B cell (primary cell): ENCODE data around the gene LTC4S. TPM values are rescaled to one million over a fixed set of nuclear protein-coding genes. Genes with fewer than 3 reads are reported as not detected.

Experiments
- ATAC-seq: fragments of 200-7000 bp; cut with Tn5 transposase; one replicate; pipeline ENCODE4 v1.10.0; 2021; ENCODE audit warnings: low read depth, mild to moderate bottlenecking, moderate number of reproducible peaks, moderate library complexity
- CTCF ChIA-PET: fragments of 350-600 bp; sonication (Branson Sonifier 250); formaldehyde crosslinking; loops from one replicate; lab custom pipeline; 2021; ENCODE audit warnings: antibody characterized with exemption, inconsistent platforms; lab: Charles Lee
- POLR2A ChIA-PET: fragments of 350-600 bp; sonication (Branson Sonifier 250); formaldehyde crosslinking; loops from one replicate; lab custom pipeline; 2021; ENCODE audit warnings: antibody characterized with exemption; lab: Charles Lee
- DNase-seq: peaks from one replicate; pipeline ENCODE4 v3.0.0; 2013
- H2AFZ ChIP-seq: 2 replicates; pipeline ENCODE4 v1.6.1; 2012; ENCODE audit warnings: mild to moderate bottlenecking, low read depth, low read length; ENCODE audit not compliant: insufficient read depth, poor library complexity, severe bottlenecking
- H3K27ac ChIP-seq, 2 donors: 1 replicate in 1 of 2; 2 replicates in 1 of 2; pipeline ENCODE4 v1.5.1; 2012 to 2013; ENCODE audit warnings: low read length in 2 of 2, mild to moderate bottlenecking in 2 of 2, moderate library complexity in 1 of 2
- H3K27me3 ChIP-seq, 4 experiments: fragments of 200-600 bp in 1 of 4; sonication (generic) in 1 of 4; replicated peaks in 1 of 4; 1 replicate in 2 of 4; 2 replicates in 2 of 4; pipeline versions ENCODE4 v1.6.1 to v1.7.0; 2013 to 2016; ENCODE audit warnings: low read length in 3 of 4, mild to moderate bottlenecking in 2 of 4, mixed read lengths in 1 of 4, moderate library complexity in 1 of 4; ENCODE audit not compliant: insufficient read depth in 4 of 4, control insufficient read depth in 3 of 4; ENCODE audit errors: control extremely low read depth in 1 of 4
- H3K36me3 ChIP-seq, 2 experiments: replicated peaks in 1 of 2; 1 replicate in 1 of 2; 2 replicates in 1 of 2; pipeline versions ENCODE4 v1.6.1 to v1.7.1; 2013; ENCODE audit warnings: low read length in 1 of 2; ENCODE audit not compliant: insufficient read depth in 2 of 2, control insufficient read depth in 1 of 2; ENCODE audit errors: control extremely low read depth in 1 of 2, extremely low read depth in 1 of 2
- H3K4me1 ChIP-seq, 2 donors: fragments of 200-600 bp in 1 of 2; sonication (generic) in 1 of 2; 1 replicate in 1 of 2; 2 replicates in 1 of 2; pipeline versions ENCODE4 v1.5.1 to v1.6.1; 2013 to 2017; ENCODE audit warnings: low read length in 2 of 2; ENCODE audit not compliant: control insufficient read depth in 2 of 2, insufficient read depth in 2 of 2
- H3K4me2 ChIP-seq: replicated peaks from 2 replicates; pipeline ENCODE3; 2012; ENCODE audit warnings: mild to moderate bottlenecking, low read depth, low read length; ENCODE audit not compliant: poor library complexity, severe bottlenecking
- H3K4me3 ChIP-seq, 5 experiments: fragments of 200-600 bp in 1 of 5; sonication (generic) in 1 of 5; 1 replicate in 3 of 5; 2 replicates in 2 of 5; pipeline versions ENCODE4 v1.5.1 to v1.7.0; 2011 to 2016; ENCODE audit warnings: low read length in 4 of 5, mild to moderate bottlenecking in 4 of 5, low read depth in 2 of 5, control low read depth in 1 of 5, moderate library complexity in 1 of 5; ENCODE audit not compliant: insufficient read depth in 1 of 5; ENCODE audit errors: control extremely low read depth in 1 of 5, extremely low read depth in 1 of 5
- H3K79me2 ChIP-seq: fragments of 200-600 bp; sonication (generic); one replicate; pipeline ENCODE4 v1.6.0; 2016; ENCODE audit warnings: low read length; ENCODE audit not compliant: control insufficient read depth, insufficient read depth
- H3K9ac ChIP-seq: fragments of 200-600 bp; sonication (generic); 2 replicates; pipeline ENCODE4 v1.6.1; 2017; ENCODE audit warnings: mild to moderate bottlenecking, low read length, moderate library complexity
- H3K9me3 ChIP-seq, 3 donors: one replicate each; pipeline versions ENCODE4 v1.6.1 to v1.7.1; 2013; ENCODE audit warnings: low read length in 2 of 3; ENCODE audit not compliant: control insufficient read depth in 2 of 3, insufficient read depth in 1 of 3; ENCODE audit errors: control extremely low read depth in 1 of 3
- H4K20me1 ChIP-seq: 2 replicates; pipeline ENCODE4 v1.6.0; 2012; ENCODE audit warnings: mild to moderate bottlenecking, low read length; ENCODE audit not compliant: insufficient read depth, control insufficient read depth, poor library complexity, severe bottlenecking
- H3K27ac Mint-ChIP-seq: one replicate; pipeline ENCODE4 v1.8.0; 2021; ENCODE audit warnings: mixed read lengths
- H3K27me3 Mint-ChIP-seq: one replicate; pipeline ENCODE4 v1.8.0; 2021; ENCODE audit warnings: mixed read lengths
- H3K4me1 Mint-ChIP-seq: one replicate; pipeline ENCODE4 v1.8.0; 2021; ENCODE audit warnings: mixed read lengths
- H3K4me3 Mint-ChIP-seq: one replicate; pipeline ENCODE4 v1.8.0; 2021; ENCODE audit warnings: mixed read lengths
- H3K9me3 Mint-ChIP-seq: one replicate; pipeline ENCODE4 v1.8.0; 2022; ENCODE audit warnings: mixed read lengths; ENCODE audit not compliant: insufficient read depth
- EZH2 ChIP-seq: IDR thresholded peaks from 2 replicates; pipeline ENCODE4 v1.6.1; 2012; ENCODE audit warnings: borderline replicate concordance, low read depth, mild to moderate bottlenecking, moderate library complexity, low read length; ENCODE audit not compliant: insufficient read depth, poor library complexity, severe bottlenecking
- WGBS: methylation state at CpG from one replicate; pipeline ENCODE4 v1.1.5; 2013; ENCODE audit warnings: missing lambda C conversion rate; ENCODE audit not compliant: insufficient coverage; 5-methylcytosine and 5-hydroxymethylcytosine counted together
- intact Hi-C: fragments of 100-400 bp; cut with micrococcal nuclease; formaldehyde crosslinking; loops from one replicate; pipeline ENCODE4 v1.10.0; 2022
- polyA plus RNA-seq: library from polyadenylated mRNA; depleted of rRNA; stranded (reverse); fragments of >200 nt; gene quantifications from 2 replicates; pipeline ENCODE4 v1.2.3, GENCODE V29; 2012
- total RNA-seq, 2 donors: library from RNA; stranded (reverse); fragments of 120-200 nt in 1 of 2; gene quantifications; 1 replicate in 1 of 2; 2 replicates in 1 of 2; pipeline versions ENCODE4 v1.2.3 to v1.2.4, GENCODE V29; 2013 to 2022
- TF ChIP-seq, protein P1 (sequence below): fragments of 200-600 bp; IDR thresholded peaks from one replicate; pipeline ENCODE4 v1.8.0; 2022; ENCODE audit warnings: antibody characterized with exemption, mild to moderate bottlenecking

The LTC4S gene
- total and polyA plus RNA-seq, 2 donors (not counting 1 experiment from before 2014, with no cell fraction given), result 0.40 to 3.8 TPM

DNA sequence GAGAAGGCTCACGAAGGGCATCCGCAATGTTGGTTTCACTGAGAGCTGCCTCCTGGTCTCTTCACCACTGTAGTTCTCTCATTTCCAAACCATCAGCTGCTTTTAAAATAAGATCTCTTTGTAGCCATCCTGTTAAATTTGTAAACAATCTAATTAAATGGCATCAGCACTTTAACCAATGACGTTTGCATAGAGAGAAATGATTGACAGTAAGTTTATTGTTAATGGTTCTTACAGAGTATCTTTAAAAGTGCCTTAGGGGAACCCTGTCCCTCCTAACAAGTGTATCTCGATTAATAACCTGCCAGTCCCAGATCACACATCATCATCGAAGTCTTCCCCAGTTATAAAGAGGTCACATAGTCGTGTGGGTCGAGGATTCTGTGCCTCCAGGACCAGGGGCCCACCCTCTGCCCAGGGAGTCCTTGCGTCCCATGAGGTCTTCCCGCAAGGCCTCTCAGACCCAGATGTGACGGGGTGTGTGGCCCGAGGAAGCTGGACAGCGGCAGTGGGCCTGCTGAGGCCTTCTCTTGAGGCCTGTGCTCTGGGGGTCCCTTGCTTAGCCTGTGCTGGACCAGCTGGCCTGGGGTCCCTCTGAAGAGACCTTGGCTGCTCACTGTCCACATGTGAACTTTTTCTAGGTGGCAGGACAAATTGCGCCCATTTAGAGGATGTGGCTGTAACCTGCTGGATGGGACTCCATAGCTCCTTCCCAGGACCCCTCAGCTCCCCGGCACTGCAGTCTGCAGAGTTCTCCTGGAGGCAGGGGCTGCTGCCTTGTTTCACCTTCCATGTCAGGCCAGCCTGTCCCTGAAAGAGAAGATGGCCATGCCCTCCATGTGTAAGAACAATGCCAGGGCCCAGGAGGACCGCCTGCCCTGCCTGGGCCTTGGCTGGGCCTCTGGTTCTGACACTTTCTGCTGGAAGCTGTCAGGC lies 43.6 kb downstream of the LTC4S start:
- Histone ChIP-seq H3K27me3 (no peaks in the 10 kb centered on the region), H3K4me2 (no peak overlapping the region), H2AFZ (no peak overlapping the region), H3K4me1 (peaks cover 3 to 8% of the 10 kb centered on the region in 2 donors), H3K9me3 (no peaks in the 10 kb centered on the region), H4K20me1 (peaks cover 30% of the 10 kb centered on the region), H3K36me3 (peaks cover 2 to 61% of the 10 kb centered on the region in 2 experiments), H3K79me2 (no peaks in the 10 kb centered on the region), H3K27ac (peak overlapping the region in 1 of 2 donors; percentile 66), H3K9ac (no peak overlapping the region), H3K4me3 (no peak overlapping the region)
- Mint-ChIP-seq H3K27me3 (no peaks in the 10 kb centered on the region), H3K4me3 (no peak overlapping the region), H3K4me1 (peaks cover 7% of the 10 kb centered on the region), H3K9me3 (no peaks in the 10 kb centered on the region), H3K27ac (peak overlapping the region; percentile 77)
- CTCF ChIA-PET, result interaction anchor here (0.8 to 2.4 kb wide), 7 partner anchors 15 to 138 kb away, joined by 3 to 12 read pairs (median 5); no protein-coding TSS in a partner anchor
- ATAC-seq (no peak), DNase-seq (no peak)
- POLR2A ChIA-PET, result interaction anchor here (0.7 to 1.2 kb wide), 3 partner anchors 11 to 138 kb away, joined by 3 to 4 read pairs (median 3); no protein-coding TSS in a partner anchor
- TF ChIP-seq, protein P1, sequence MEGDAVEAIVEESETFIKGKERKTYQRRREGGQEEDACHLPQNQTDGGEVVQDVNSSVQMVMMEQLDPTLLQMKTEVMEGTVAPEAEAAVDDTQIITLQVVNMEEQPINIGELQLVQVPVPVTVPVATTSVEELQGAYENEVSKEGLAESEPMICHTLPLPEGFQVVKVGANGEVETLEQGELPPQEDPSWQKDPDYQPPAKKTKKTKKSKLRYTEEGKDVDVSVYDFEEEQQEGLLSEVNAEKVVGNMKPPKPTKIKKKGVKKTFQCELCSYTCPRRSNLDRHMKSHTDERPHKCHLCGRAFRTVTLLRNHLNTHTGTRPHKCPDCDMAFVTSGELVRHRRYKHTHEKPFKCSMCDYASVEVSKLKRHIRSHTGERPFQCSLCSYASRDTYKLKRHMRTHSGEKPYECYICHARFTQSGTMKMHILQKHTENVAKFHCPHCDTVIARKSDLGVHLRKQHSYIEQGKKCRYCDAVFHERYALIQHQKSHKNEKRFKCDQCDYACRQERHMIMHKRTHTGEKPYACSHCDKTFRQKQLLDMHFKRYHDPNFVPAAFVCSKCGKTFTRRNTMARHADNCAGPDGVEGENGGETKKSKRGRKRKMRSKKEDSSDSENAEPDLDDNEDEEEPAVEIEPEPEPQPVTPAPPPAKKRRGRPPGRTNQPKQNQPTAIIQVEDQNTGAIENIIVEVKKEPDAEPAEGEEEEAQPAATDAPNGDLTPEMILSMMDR, result no peak
- TF ChIP-seq EZH2, result no peak
- 99% methylated on average over 13 of the region's 15 CpGs for WGBS
- intact Hi-C loops, result loop anchor here (5.0 kb wide), 1 partner anchor 35 kb away; no protein-coding TSS in a partner anchor
